HepG2 (cell line): ENCODE measurements around the gene IRX4. TPM values are rescaled to one million over a fixed set of nuclear protein-coding genes. Genes with fewer than 3 reads are reported as not detected.

Experiments
- ATAC-seq: fragments of 200-7000 bp; cut with Tn5 transposase; 3 replicates; pipeline ENCODE4 v1.9.1; 2020; ENCODE audit warnings: mild to moderate bottlenecking, moderate library complexity
- BruUV-seq: library from RNA; stranded (reverse); fragments of 400-500 nt; replicated peaks from 2 replicates; lab custom pipeline; 2021; lab: Mats Ljungman, UMichigan
- CTCF ChIA-PET: fragments of 300-600 bp; formaldehyde crosslinking; extraction: SDS; loops from one replicate; lab custom pipeline; 2021; ENCODE audit warnings: low total read pairs, inconsistent platforms, low intra/inter-chr PET ratio; lab: Yijun Ruan, JAX
- POLR2A ChIA-PET: fragments of 350-600 bp; sonication (Branson Sonifier 250); formaldehyde crosslinking; loops from one replicate; lab custom pipeline; 2020; ENCODE audit warnings: antibody characterized with exemption, inconsistent platforms; lab: Yijun Ruan, JAX
- DNase-seq: peaks from one replicate; pipeline ENCODE4 v3.0.0-alpha.2; 2015; ENCODE audit warnings: low spot score
- FAIRE-seq: peaks from 3 replicates; lab custom pipeline; 2011; peaks lifted over from hg19 to GRCh38; lab: Jason Lieb, UNC
- H2AFZ ChIP-seq: one replicate; pipeline ENCODE4 v1.6.1; 2011; ENCODE audit warnings: low read length, inconsistent platforms
- H3K27ac ChIP-seq: fragments of 300-600 bp; 3 replicates; pipeline ENCODE4 v1.8.0; 2011; ENCODE audit warnings: mixed run types, mild to moderate bottlenecking, mixed read lengths, low read length, inconsistent platforms; ENCODE audit not compliant: insufficient read depth; ENCODE audit errors: extremely low read length
- H3K27me3 ChIP-seq, 2 experiments: fragments of 200-600 bp in 1 of 2; 2 replicates in 1 of 2; 3 replicates in 1 of 2; pipeline versions ENCODE4 v1.6.0 to v1.8.0; 2011; ENCODE audit warnings: low read length in 2 of 2, mild to moderate bottlenecking in 2 of 2, moderate library complexity in 2 of 2, inconsistent platforms in 1 of 2; ENCODE audit not compliant: insufficient read depth in 2 of 2, control insufficient read depth in 1 of 2
- H3K36me3 ChIP-seq, 2 experiments: fragments of 200-600 bp in 1 of 2; replicated peaks in 1 of 2; 2 replicates in 1 of 2; 3 replicates in 1 of 2; pipeline versions ENCODE4 v1.5.1 to v1.8.0; 2011; ENCODE audit warnings: low read length in 2 of 2, inconsistent platforms in 1 of 2; ENCODE audit not compliant: insufficient read depth in 2 of 2, control insufficient read depth in 1 of 2
- H3K4me1 ChIP-seq: 2 replicates; pipeline ENCODE4 v1.5.1; 2012; ENCODE audit warnings: low read length, inconsistent platforms; ENCODE audit not compliant: insufficient read depth
- H3K4me2 ChIP-seq: 2 replicates; pipeline ENCODE4 v1.6.0; 2011; ENCODE audit warnings: low read depth, low read length, inconsistent platforms
- H3K4me3 ChIP-seq, 3 experiments: fragments of 200-600 bp in 1 of 3; sonication (generic), shearing (Covaris generic) in 1 of 3; replicated peaks in 1 of 3; 2 replicates each; pipeline ENCODE4 v1.5.1; 2011 to 2016; ENCODE audit warnings: low read length in 3 of 3, inconsistent platforms in 2 of 3, low read depth in 2 of 3, mild to moderate bottlenecking in 2 of 3, control low read depth in 1 of 3, mixed read lengths in 1 of 3; ENCODE audit not compliant: insufficient read depth in 1 of 3
- H3K79me2 ChIP-seq: one replicate; pipeline ENCODE4 v1.6.1; 2011; ENCODE audit warnings: low read length, inconsistent platforms; ENCODE audit not compliant: insufficient read depth
- H3K9ac ChIP-seq: 2 replicates; pipeline ENCODE4 v1.6.0; 2011; ENCODE audit warnings: mild to moderate bottlenecking, low read depth, low read length, inconsistent platforms; ENCODE audit not compliant: insufficient read depth
- H3K9me3 ChIP-seq: 2 replicates; pipeline ENCODE4 v1.5.1; 2012; ENCODE audit warnings: mild to moderate bottlenecking, low read length
- H4K20me1 ChIP-seq: 2 replicates; pipeline ENCODE4 v1.6.0; 2011; ENCODE audit warnings: inconsistent platforms, mild to moderate bottlenecking, low read length, moderate library complexity; ENCODE audit not compliant: insufficient read depth
- DMTF1 ChIP-seq: sonication (generic); formaldehyde crosslinking; IDR thresholded peaks from 2 replicates; pipeline ENCODE4 v1.4.0; 2020; ENCODE audit warnings: mild to moderate bottlenecking, missing genetic modification reagents
- POLR2AphosphoS2 ChIP-seq: IDR thresholded peaks from 2 replicates; pipeline ENCODE4 v1.6.1; 2011; ENCODE audit warnings: low read depth, low read length, improper control_type of control experiment
- TFE3 ChIP-seq: IDR thresholded peaks from 2 replicates; pipeline ENCODE4 v1.6.1; 2016
- ZBED4 ChIP-seq: sonication (generic); formaldehyde crosslinking; IDR thresholded peaks from 2 replicates; pipeline ENCODE4 v1.4.0; 2020; ENCODE audit warnings: missing genetic modification reagents, borderline replicate concordance
- ZFP41 ChIP-seq: sonication (generic); formaldehyde crosslinking; IDR thresholded peaks from 2 replicates; pipeline ENCODE4 v1.4.0; 2020; ENCODE audit warnings: mild to moderate bottlenecking, missing genetic modification reagents, borderline replicate concordance
- ZNF142 ChIP-seq: sonication (generic); formaldehyde crosslinking; IDR thresholded peaks from 2 replicates; pipeline ENCODE4 v1.4.0; 2020; ENCODE audit warnings: missing genetic modification reagents
- ZNF180 ChIP-seq: sonication (generic); formaldehyde crosslinking; IDR thresholded peaks from 2 replicates; pipeline ENCODE4 v1.4.0; 2020; ENCODE audit warnings: low read depth, missing genetic modification reagents, borderline replicate concordance
- ZNF230 ChIP-seq: sonication (generic); formaldehyde crosslinking; IDR thresholded peaks from 2 replicates; pipeline ENCODE4 v1.4.0; 2020; ENCODE audit warnings: mild to moderate bottlenecking, missing genetic modification reagents
- ZNF749 ChIP-seq: sonication (generic); formaldehyde crosslinking; IDR thresholded peaks from 2 replicates; pipeline ENCODE4 v1.8.0; 2022; ENCODE audit warnings: mild to moderate bottlenecking, missing genetic modification reagents, moderate library complexity, borderline replicate concordance
- WGBS: methylation state at CpG from one replicate; pipeline ENCODE4 v1.1.6; 2017; ENCODE audit warnings: low lambda C conversion rate; 5-methylcytosine and 5-hydroxymethylcytosine counted together
- in situ Hi-C: cut with HindIII; loops from 2 replicates; pipeline ENCODE4 v1.10.0; 2017; ENCODE audit warnings: low pct_unique_long_range_greater_than_20kb; ENCODE audit not compliant: extremely low pct_ligation_motif_present
- intact Hi-C: fragments of 100-400 bp; cut with micrococcal nuclease; formaldehyde crosslinking; loops from one replicate; pipeline ENCODE4 v1.10.0; 2022; ENCODE audit not compliant: unreplicated experiment
- polyA plus RNA-seq, 8 experiments: library from polyadenylated mRNA; depleted of rRNA in 3 of 8; stranded (reverse) in 7 of 8; unstranded in 1 of 8; fragments of >200 nt; fragmentation: Illumina TruSeq in 4 of 8; extraction: Trizol in 4 of 8; gene quantifications; 2 replicates each; pipeline versions ENCODE4 v1.2.1 to v1.2.3, GENCODE V29; 2011 to 2016; ENCODE audit warnings: low read depth in 4 of 8, missing spikeins in 1 of 8, mixed read lengths in 1 of 8; ENCODE audit not compliant: insufficient read depth in 1 of 8
- total RNA-seq, 5 experiments: library from RNA; depleted of rRNA; stranded (reverse); fragments of >200 nt; fragmentation: Illumina TruSeq; extraction: Trizol; gene quantifications; 2 replicates each; pipeline ENCODE4 v1.2.3, GENCODE V29; 2016; ENCODE audit warnings: low read depth in 1 of 5

The IRX4 gene
- total and polyA plus RNA-seq, 2 of the 13 experiments (the other 11 are each of a cell fraction or from before 2014, with no cell fraction given) = not detected

GRCh38 chr5:1830571-1831228 is 52.0 kb downstream of the IRX4 start:
- H3K4me1 ChIP-seq = no peaks in the 10 kb centered on the region
- H3K9ac ChIP-seq = no peak overlapping the region
- ChIA-PET CTCF (no interaction called here), POLR2A (no interaction called here)
- intact Hi-C loops (no loop called here), in situ Hi-C loops (no loop called here)
- H4K20me1 ChIP-seq = no peaks in the 10 kb centered on the region
- ATAC-seq (no peak), FAIRE-seq (no peak), DNase-seq (no peak)
- no peak overlapping the region for H3K4me3 ChIP-seq
- H3K27ac ChIP-seq = no peak overlapping the region
- no TSS peak for BruUV-seq
- WGBS = 80% methylated on average over 17 of the region's 17 CpGs
- H3K9me3 ChIP-seq = no peaks in the 10 kb centered on the region
- H2AFZ ChIP-seq = no peak overlapping the region
- no peak overlapping the region for H3K4me2 ChIP-seq
- H3K79me2 ChIP-seq = no peaks in the 10 kb centered on the region
- H3K27me3 ChIP-seq = peaks cover 0 to 22% of the 10 kb centered on the region in 2 experiments; a peak in 4 of 5 replicates
- 0 out of 5 replicates have a peak, but pooled peaks cover 0 to 3% of the 10 kb centered on the region in 2 experiments for H3K36me3 ChIP-seq
- TF ChIP-seq TFE3 (CRISPR knock-in tag) (no peak), ZNF230 (CRISPR knock-in tag) (no peak), ZFP41 (CRISPR knock-in tag) (no peak), ZNF749 (CRISPR knock-in tag) (no peak), POLR2AphosphoS2 (no peak), ZBED4 (CRISPR knock-in tag) (no peak), ZNF180 (CRISPR knock-in tag) (no peak), DMTF1 (CRISPR knock-in tag) (no peak), ZNF142 (CRISPR knock-in tag) (no peak)
